Stimulated activated CD4-positive, alpha-beta T cell treated with anti-CD3 and anti-CD28 coated beads, Interleukin-4, amount 100 ng/mL, for 1 hour (primary cell): Measurements from ENCODE around the gene SNX11.

Experiments
- DNase-seq: peaks from one replicate; pipeline ENCODE4 v3.0.0-alpha.2; 2020

The SNX11 gene

DNA sequence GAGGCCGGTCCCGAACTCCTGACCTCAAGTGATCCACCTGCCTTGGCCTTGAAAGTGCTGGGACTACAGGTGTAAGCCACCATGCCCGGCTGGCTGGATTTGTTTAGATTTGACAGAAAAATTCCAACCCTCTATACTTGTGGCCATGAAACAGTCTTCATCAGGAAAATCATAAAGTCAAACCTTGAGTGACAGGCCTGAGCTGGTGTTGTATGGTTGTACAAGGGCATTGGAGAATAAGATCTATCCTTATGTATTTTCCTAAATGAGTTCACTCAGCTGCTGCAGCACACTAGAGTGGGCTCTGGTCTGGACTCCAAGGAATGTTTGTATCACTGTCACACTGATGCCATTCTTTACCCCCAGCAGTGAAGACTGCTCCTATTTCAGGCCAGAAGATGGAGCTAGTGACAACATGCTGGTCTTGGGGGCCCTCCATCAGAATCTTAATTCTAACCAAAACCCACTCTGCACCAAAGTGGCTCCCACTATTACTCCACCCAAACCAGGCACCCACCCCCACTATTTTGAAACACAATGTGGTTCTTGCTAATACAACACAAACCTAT is 27.4 kb downstream of the SNX11 start:
- no peak for DNase-seq

DNA sequence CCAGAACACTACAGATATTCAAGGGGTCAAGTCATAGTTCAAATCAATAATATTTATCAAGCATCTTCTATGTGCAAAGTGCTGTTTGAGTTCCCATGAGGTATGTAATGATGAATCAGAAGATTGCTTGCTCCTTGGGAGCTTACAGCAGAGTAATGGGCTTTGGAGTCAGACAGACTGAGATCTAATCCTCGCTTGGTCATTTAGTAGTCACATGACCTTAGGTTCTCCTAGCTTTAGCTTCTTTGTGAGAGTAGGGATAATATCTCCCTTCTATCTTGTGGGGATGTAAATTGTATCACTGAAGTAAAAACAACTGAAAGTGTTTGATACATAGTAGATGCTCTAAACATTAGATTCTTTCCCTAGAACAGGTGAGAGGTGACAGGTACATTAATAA is 30.1 kb downstream of the SNX11 start:
- no peak for DNase-seq

DNA sequence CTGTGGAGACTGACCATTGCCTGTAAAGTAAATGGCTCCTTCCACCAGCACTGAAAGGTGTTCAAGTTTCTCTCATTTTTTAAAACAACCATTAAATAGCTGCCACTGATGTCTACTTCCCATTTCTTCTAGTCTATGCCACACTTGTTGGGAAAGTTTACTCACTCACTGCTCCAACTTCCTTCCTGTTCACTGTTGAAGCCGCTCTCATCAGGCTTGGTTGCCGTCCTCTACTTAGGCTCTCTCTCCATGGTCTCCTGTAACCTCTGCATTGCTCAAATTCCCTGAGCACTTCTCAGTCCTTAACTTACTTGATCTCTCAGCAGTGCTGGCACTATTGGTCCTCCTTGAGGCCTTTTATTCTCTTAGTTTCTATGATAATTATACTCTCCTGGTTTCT is 32.4 kb downstream of the SNX11 start:
- no peak for DNase-seq

DNA sequence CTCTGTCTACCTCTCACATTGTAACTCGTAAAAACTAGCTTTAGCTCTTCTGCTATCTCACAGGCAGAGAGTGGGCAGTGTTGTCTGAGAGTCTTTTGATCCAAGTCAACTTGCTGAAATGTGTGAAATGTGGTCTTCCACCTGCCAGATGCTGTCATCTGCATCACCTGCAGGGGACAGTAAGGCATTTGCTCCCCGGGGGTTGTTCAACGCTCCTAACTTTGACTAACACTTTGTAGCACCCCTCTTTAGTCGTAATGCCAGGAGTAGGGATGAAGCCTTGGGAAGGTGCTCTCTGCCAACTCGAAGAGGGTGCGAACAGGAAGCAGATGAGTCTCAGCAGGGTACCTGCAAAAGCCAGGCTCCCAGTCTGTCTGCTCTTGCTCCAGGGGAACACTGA is 36.1 kb downstream of the SNX11 start:
- DNase-seq = no peak

DNA sequence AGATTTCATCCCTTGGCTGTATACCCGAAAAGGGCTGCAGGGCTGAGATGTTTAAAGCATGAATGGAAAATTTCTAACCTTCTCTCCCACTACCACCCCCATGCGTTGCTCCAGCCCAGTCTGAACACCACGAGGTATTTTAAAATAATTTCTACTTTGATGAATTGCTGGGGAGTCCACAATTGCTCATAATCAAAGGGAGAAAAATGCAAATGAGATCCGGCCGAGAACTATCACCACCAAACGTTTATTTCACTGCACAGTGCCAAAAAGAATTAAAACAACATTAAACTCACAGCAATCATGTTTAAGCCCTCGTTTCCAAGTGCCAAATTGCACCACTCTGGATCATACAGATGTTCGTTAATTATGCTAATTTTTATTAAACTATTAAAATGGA is 36.7 kb downstream of the SNX11 start:
- no peak for DNase-seq

DNA sequence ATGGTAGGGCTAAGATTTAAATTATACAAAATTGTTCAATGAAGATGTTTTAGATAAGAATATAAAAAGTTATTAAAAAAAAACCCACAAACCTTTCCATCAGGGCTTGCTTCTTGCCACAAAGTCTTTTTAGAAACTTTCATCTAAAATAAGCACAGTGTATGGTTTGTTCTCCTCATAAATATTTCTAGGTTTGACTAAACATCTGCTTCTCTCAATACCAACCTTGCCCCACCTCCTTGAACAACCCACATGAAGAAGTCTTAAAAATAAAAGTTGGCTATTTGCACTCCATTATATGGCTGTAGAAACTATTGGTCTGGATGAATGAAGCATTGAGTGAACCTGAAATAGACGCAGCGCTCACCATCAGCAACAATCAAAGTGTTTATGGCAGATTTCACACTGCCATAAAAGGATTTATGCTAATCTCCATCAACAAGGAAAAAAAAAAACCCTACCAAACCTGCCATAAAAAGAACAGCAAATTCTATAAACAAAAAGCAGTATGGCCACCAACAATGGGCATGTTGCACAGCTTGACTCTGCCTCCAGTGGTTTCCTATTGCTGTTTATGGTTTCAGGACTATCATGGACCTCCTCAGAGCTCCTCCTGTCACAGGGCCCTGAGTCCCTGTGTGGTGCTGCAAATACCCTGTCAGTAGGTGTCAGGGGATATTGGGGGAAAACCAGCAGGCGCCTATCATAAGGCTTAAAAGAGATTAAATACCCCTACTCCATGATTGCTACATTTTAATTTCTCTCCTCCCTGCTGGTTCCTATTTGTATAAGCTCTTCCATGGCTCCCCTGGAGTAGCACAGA is 37.6 kb downstream of the SNX11 start:
- DNase-seq = no peak

DNA sequence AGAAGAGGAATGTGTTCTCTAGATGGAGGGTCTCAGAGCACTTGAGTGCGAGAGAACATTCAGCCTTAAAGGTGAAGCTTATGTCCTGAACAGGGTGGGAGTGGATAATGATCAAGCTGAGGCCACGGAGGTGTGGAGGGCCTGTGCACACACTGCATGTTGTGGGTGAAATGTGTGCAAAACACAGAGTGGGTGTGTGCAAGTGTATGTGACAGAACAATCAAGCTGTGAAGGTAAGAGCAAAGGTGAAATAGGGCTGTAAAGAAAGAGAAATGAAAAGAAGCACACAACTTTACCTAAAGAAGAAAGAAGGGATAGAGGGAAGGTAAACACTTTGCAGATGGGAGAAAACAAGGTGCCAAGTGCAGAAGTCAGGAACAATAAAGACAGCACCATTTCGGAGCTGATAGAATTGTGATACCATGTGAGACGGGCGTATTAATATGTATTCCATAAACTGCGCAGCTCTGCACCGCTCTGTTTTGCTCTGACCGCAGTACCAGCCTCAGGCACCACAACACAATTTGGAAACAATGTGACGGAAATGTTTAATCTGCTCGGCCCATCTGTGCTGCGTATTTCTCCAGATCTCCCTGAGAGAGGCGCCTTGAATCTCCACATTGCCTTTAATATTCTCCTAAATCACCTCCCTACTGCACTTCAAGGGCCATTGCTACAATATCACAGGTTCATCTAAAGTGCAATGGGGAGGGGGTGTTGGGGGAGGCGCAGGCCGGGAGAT is 40.6 kb downstream of the SNX11 start:
- no peak for DNase-seq

DNA sequence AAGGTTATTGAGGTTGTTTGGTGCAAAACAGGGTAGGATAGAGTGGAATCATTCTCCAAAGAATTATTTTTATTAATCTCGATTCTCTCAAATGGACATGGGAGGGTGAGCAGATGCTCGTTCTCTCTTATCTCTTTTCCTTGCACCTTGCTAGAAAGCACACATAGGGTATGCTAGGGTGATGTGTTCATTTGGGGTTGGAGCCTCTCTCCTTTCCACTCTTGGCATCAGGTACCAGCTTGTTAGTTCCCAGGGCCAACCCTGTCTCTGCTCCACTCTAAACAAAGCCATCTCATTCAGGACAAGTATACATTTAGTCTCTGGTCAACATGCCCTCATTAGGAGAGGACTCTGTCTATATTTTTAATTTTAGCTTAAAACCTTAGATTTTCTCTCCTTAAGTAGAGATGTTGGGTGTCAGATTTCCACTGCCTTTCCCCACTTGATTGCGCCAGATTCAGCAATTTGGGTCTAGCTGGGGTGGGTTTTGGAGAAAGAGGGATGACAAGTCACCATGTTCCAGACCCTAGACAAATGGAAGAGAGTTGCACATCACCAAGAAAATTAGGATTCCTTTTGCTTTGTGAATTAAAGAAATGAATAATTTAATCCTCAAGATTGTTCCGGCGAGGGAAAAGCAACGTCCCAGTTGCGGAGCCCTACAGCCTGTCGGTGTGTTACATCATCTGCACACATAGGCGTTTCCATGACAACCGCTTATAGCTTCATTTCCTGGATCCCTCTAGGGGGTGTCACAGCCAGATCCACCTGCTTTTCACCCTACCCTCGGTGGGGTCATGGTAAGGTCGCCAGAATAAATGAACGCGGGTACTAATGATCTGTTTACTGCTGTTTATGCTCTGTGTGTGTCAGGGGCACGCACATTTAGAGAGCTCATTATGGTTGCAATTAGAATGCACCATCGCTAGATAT is 41.6 kb downstream of the SNX11 start:
- no peak for DNase-seq

DNA sequence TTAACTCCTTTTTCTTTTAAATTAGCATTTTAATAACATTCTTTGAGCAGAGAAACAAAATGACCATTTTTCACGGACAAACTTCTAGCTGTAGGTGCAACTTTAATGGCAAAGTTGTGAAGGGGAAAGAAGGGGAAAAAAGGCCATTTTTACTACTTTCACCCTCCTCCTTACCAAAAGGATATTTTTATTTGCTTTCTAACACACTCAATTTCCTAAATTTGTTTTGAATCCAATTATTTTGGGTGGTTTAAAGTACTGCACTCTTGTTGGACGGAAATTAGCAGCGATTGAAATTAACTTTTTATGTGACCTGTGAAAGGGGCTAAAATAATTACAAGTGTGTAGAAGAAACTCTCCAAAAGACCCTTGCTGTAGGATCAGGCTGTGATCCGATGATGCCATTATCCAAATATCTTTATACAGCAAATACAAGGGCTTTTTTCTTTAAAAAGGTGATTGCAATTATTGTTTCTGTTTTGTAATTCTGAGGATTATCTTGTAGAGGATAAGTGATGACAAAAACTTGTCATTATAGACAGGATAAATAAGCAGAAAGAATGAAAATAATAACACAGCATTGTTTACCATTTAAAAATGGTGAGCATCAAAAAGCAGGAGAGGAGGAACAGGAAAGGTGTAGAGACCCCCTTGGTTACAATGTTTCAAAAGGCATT is 42.4 kb downstream of the SNX11 start:
- DNase-seq = no peak

DNA sequence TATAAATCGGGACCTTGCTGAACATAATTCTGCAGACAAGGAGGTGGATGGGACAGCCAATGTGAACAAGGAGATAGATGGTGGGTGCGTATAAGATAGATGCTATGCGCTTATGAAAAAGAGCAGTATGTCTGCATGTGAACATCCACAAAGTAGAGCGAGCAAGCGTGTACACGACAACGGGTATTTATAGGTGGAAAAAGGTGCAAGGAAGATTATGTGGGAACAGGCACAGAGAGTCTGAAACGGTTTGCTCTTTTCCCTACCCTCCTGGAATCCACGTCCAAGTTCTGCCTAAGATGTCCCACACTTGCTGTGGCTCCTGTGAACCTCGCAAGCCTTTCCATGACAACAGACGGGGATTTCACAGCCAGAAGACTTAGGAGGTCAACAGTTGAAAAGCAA is 43.0 kb downstream of the SNX11 start:
- DNase-seq = no peak

DNA sequence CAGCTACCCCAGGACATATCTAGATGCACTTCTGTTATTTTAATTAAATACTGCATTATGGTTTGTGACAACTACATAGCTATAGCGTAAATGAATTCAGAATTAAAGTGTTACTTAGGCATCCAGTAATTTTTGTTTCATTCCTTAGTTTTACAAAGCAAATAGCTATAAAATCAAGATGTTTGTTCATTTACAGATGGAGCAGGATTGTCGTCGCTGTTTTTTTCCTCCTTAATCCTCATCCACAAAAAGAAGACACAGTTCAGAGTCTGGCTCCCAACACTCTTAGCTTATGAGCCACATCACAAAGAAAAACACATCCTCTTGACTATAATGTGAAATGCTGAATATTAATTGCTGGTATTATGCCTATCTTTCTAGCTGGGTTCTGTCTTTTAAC is 43.7 kb downstream of the SNX11 start:
- no peak for DNase-seq

DNA sequence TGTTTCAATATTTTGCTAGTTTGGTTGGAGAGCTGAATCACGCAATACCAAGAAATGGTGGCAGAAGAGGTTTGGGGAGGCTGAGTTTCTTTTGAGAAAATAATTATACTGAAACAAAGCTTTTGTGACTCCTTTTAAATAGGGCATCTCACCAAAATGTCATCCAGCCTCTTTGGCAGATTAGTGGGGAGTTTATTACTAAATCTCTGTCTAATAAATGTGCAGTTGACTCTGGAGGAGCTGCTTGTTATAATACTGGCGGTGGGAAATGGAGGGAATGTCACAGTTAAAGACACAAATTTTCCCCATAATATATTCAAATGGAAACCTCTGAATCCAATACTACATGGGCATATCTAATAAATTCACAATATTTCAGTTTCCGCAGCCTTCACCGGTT is 44.7 kb downstream of the SNX11 start:
- no peak for DNase-seq

DNA sequence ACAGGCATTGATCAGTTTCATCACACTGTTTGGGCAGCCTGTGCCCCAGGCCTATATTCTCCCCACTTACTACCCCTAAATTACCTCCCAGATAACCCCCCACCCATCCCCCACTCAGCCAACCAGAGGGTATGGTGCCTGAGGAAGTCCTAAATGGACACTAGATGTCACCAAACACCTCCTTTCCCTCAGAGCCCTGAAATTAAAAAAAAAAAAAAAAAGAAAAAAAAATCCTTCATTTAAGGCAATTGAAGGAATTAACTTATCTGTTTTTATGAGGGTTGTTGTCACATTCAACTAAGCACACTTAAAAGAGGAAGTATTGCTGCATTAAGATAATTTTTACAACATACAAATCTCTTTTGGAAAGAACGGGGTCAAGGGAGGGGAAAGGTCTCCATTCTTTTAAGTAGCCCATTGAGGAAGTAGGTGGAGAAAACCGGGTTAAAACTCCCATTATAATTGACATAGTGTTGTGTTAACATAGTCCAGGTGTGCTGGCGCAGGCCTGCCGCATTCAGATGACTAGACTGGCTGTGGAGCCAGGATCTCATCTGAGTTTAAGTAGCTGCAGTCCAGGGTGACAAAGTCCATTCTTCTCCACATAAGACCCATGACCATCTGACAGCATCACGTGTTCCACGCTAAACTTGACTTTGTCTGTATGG is 46.3 kb downstream of the SNX11 start:
- DNase-seq = no peak

DNA sequence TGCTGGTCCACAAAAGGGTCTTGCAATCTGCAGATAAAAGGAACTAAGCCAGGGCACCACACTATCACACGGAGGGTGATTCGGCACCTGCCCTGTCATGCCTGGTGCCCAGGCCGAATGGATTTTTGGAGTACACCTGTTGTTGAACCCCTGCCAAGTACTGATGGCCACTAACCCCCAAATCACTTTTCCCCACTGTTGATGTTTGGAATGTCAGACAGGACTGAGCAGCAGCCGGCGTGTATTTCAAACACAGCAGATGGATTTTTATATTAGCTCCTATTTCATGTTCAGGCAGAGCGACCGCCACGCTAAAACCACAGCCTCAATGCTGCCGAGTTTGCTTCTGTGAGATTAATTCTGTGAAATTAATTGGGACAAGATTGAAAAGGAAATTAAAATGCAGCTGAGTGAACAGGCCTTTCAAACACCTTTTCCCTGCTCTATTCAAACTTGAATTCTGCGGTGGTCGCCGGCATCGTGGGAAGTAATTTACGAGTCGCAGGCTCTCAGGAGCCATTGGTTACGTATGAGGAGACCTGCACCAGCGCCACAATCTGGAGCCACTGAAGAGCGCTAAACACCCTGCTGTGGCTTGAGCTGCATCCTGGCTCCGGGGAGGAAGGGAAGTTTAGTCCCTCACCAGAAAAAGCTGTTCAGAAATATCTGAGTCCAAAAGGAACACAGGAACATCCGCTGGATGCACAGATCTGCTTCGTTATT is 48.5 kb downstream of the SNX11 start:
- DNase-seq = no peak

DNA sequence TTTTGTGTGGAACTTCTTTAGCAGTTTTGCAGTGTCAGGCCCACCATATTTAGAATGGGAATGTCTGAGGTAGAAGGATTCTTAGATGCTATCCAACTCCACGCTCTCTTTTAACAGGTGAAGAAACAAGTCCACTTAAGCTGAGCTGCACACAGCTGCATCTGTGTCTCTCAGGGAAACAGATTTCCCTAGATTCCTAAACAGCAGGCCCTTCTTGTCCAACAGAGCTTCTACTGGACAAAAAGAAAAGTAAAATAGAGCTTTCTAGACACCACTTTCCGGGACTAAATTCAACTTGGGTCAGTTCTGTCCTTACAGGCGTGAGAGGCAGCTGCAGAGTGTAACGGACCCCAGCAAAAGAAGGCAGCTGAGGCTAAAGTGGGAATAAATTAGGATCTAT is 51.7 kb downstream of the SNX11 start:
- no peak for DNase-seq

DNA sequence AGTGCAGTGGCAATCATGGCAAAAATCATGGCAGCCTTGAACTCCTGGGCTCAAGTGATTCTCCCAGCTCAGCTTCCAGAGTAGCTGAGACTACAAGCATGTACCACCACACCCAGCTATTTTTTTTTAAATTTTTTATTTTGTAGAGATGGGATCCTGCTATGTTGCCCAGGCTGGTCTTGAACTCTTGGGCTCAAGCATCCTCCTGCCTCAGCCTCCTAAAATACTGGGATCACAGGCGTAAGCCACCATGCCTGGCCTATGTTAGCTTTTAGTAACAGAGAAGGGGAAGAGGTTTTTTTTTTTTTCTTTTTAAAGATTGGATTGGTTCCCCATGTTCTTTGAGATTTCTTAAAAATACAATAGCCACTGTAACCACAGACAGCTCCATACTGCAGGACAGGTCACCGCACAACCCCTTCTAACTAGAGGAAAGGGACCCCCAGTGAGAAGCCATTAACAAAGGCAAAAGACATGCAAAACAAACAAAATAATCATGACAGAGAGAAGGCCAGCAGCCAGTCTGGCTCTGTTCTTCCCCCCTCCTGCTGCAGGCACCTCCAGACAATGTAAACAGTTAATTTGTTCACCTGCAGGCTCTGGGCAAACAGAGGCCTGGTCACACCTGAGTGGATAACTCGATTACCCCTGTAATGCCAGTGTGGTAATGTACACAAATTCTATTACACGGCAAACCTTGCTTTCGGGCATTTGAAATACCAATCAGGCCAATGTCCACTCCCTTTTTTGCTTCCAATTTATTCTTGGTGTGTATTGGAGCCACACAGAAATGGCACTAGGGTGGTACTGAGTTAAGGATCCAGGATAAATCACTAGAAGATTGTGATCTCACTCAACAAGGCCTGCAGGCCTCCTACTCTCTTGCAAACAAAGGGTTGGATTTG is 52.9 kb downstream of the SNX11 start:
- DNase-seq = no peak

DNA sequence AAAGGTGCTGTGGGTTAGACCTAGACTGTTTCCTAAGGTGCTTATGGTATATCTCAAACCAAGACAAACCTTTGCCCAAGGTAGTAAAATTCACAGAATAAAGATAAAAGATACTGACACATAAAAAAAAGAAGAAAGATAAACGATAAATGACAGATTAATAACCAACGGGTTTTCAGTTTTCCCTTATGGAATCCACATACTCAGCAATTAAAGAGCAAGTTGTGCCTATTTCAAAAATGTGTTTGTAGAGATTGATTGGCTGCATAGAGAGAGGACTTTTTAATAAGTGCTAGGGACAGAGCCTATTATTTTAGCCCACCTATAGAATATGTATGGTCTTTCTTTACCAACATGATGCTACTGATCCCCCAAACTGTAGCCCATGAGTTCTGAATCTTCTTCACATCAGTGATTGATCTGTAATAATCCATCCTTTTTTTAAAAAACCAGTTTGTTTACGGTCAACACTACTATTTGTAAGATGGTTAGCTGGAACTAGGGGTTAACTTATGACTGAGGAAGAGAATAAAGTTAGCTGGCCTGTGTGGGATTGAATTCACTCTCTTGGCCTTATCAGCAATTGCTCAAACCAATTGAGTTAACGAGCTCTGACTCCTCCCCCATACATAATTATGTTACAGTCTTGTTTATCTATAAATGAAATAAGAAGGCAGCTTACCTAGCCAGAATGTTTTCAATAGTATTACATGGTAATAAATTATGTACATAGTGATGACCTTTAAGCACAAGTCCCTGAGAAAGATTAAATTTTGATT is 53.8 kb downstream of the SNX11 start:
- DNase-seq = no peak

DNA sequence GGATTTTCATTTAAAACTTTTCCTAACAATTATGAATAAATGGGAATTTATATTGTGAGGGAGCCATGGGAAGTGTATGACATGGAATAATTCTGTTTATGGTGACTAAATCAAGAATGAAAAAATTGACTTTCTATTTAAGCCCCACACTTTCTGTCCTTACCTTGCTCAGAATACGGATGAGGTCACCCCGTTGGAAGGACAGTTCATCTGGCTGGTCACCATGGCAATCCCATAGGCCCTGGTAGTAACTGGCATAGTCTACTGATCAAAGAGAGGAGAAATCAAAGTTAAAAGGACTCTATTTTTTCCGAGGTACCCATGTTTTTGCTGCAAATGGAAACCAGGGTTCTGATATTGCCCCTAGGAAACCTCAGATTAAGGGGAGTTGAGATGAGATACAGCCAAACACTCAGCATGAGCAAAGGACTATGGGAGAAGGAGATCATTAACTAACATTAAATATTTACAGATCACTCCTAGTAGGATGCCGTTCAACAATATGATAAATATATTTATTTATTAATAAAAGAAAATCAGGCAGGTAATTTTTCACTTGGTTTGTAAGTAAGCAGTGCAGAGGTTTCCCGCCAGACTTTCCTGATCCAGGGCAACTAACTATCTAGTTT is 54.9 kb downstream of the SNX11 start:
- no peak for DNase-seq
